MM.1S (cell line): Measurements from ENCODE around the gene PTPRK.

ENCODE experiments used
- DNase-seq: peaks from one replicate; pipeline ENCODE4 v3.0.0-alpha.2; 2015
- H2AFZ ChIP-seq: fragments of 300-600 bp; sonication (generic); 2 replicates; pipeline ENCODE4 v1.6.0; 2016; ENCODE audit warnings: antibody characterized with exemption, low read length
- H3F3A ChIP-seq: fragments of 300-600 bp; sonication (generic); 2 replicates; pipeline ENCODE4 v1.6.1; 2016; ENCODE audit warnings: mild to moderate bottlenecking, antibody characterized with exemption, low read length, moderate library complexity, mixed read lengths; ENCODE audit not compliant: insufficient read depth
- H3K27ac ChIP-seq: fragments of 300-600 bp; sonication (generic); 2 replicates; pipeline ENCODE4 v1.5.1; 2016; ENCODE audit warnings: mild to moderate bottlenecking, low read length
- H3K27me3 ChIP-seq: fragments of 300-600 bp; sonication (generic); replicated peaks from 2 replicates; pipeline ENCODE4 v1.6.0; 2016; ENCODE audit warnings: low read length; ENCODE audit not compliant: insufficient read depth
- H3K36me3 ChIP-seq: fragments of 300-600 bp; sonication (generic); replicated peaks from 2 replicates; pipeline ENCODE4 v1.6.1; 2016; ENCODE audit warnings: mild to moderate bottlenecking, low read length, mixed read lengths; ENCODE audit not compliant: insufficient read depth
- H3K4me1 ChIP-seq: fragments of 300-600 bp; sonication (generic); 2 replicates; pipeline ENCODE4 v1.6.1; 2016; ENCODE audit warnings: low read length, mixed read lengths
- H3K4me2 ChIP-seq: fragments of 300-600 bp; sonication (generic); 2 replicates; pipeline ENCODE4 v1.6.0; 2016; ENCODE audit warnings: low read depth, low read length
- H3K4me3 ChIP-seq: fragments of 300-600 bp; sonication (generic); 2 replicates; pipeline ENCODE4 v1.5.1; 2016; ENCODE audit warnings: low read length, mixed read lengths
- H3K79me2 ChIP-seq: fragments of 300-600 bp; sonication (generic); 2 replicates; pipeline ENCODE4 v1.6.1; 2016; ENCODE audit warnings: mixed run types, low read length, mixed read lengths
- H3K9ac ChIP-seq: fragments of 300-600 bp; sonication (generic); 2 replicates; pipeline ENCODE4 v1.6.1; 2016; ENCODE audit warnings: low read length, mixed read lengths
- H3K9me2 ChIP-seq: fragments of 300-600 bp; sonication (generic); replicated peaks from 2 replicates; pipeline ENCODE4 v1.6.1; 2016; ENCODE audit warnings: mild to moderate bottlenecking, low read length, mixed read lengths; ENCODE audit not compliant: insufficient read depth
- H3K9me3 ChIP-seq: fragments of 300-600 bp; sonication (generic); replicated peaks from 2 replicates; pipeline ENCODE4 v1.6.1; 2016; ENCODE audit warnings: mild to moderate bottlenecking, low read length, mixed read lengths; ENCODE audit not compliant: insufficient read depth
- H4K20me1 ChIP-seq: fragments of 300-600 bp; sonication (generic); 2 replicates; pipeline ENCODE4 v1.6.1; 2016; ENCODE audit warnings: mild to moderate bottlenecking, low read length, moderate library complexity, mixed read lengths; ENCODE audit not compliant: insufficient read depth
- EZH2 ChIP-seq: fragments of 300-600 bp; sonication (generic); optimal IDR thresholded peaks from 2 replicates; pipeline ENCODE3; 2017; ENCODE audit warnings: low read depth, mild to moderate bottlenecking, antibody characterized with exemption, low read length, mixed read lengths
- EZH2phosphoT487 ChIP-seq: fragments of 300-600 bp; sonication (generic); IDR thresholded peaks from 2 replicates; pipeline ENCODE4 v1.6.1; 2018; ENCODE audit warnings: antibody characterized with exemption, low read length
- TF ChIP-seq, protein P1 (sequence below): fragments of 300-600 bp; sonication (generic); IDR thresholded peaks from 2 replicates; pipeline ENCODE4 v1.5.1; 2016; ENCODE audit warnings: antibody characterized with exemption, low read length, mixed read lengths

The PTPRK gene

GRCh38 chr6:128461501-128461900 is 58.9 kb downstream of the PTPRK start:
- DNase-seq, result no peak
- no peak overlapping the region for H3K9ac ChIP-seq
- H2AFZ ChIP-seq, result no peak overlapping the region
- H4K20me1 ChIP-seq, result no peaks in the 10 kb centered on the region
- H3K36me3 ChIP-seq, result no peaks in the 10 kb centered on the region
- no peak overlapping the region for H3K4me2 ChIP-seq
- H3K27ac ChIP-seq, result no peak overlapping the region
- H3K4me3 ChIP-seq, result no peak overlapping the region
- no peaks in the 10 kb centered on the region for H3K4me1 ChIP-seq
- no peaks in the 10 kb centered on the region for H3K9me2 ChIP-seq
- no peaks in the 10 kb centered on the region for H3K9me3 ChIP-seq
- H3K79me2 ChIP-seq, result no peaks in the 10 kb centered on the region
- no peaks in the 10 kb centered on the region for H3F3A ChIP-seq
- no peak for TF ChIP-seq EZH2phosphoT487
- TF ChIP-seq, protein P1, sequence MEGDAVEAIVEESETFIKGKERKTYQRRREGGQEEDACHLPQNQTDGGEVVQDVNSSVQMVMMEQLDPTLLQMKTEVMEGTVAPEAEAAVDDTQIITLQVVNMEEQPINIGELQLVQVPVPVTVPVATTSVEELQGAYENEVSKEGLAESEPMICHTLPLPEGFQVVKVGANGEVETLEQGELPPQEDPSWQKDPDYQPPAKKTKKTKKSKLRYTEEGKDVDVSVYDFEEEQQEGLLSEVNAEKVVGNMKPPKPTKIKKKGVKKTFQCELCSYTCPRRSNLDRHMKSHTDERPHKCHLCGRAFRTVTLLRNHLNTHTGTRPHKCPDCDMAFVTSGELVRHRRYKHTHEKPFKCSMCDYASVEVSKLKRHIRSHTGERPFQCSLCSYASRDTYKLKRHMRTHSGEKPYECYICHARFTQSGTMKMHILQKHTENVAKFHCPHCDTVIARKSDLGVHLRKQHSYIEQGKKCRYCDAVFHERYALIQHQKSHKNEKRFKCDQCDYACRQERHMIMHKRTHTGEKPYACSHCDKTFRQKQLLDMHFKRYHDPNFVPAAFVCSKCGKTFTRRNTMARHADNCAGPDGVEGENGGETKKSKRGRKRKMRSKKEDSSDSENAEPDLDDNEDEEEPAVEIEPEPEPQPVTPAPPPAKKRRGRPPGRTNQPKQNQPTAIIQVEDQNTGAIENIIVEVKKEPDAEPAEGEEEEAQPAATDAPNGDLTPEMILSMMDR, result no peak
- TF ChIP-seq EZH2, result no peak
- H3K27me3 ChIP-seq, result no peaks in the 10 kb centered on the region

GRCh38 chr6:128456510-128457230 is 63.7 kb downstream of the PTPRK start:
- Histone ChIP-seq H3F3A (no peaks in the 10 kb centered on the region), H3K9me3 (no peaks in the 10 kb centered on the region), H3K36me3 (no peaks in the 10 kb centered on the region), H3K4me1 (no peaks in the 10 kb centered on the region), H3K79me2 (no peaks in the 10 kb centered on the region), H2AFZ (no peak overlapping the region), H3K27ac (no peak overlapping the region), H3K27me3 (no peaks in the 10 kb centered on the region), H3K9me2 (no peaks in the 10 kb centered on the region), H3K9ac (no peak overlapping the region), H4K20me1 (no peaks in the 10 kb centered on the region), H3K4me2 (no peak overlapping the region), H3K4me3 (no peak overlapping the region)
- TF ChIP-seq EZH2 (no peak), EZH2phosphoT487 (no peak)
- TF ChIP-seq, protein P1, result no peak
- DNase-seq, result no peak

- Histone ChIP-seq H3K27ac (no peak overlapping the region), H3K9ac (no peak overlapping the region), H3K27me3 (no peaks in the 10 kb centered on the region), H3K4me2 (no peak overlapping the region), H2AFZ (no peak overlapping the region), H3K79me2 (no peaks in the 10 kb centered on the region), H3K9me2 (no peaks in the 10 kb centered on the region), H3K9me3 (no peaks in the 10 kb centered on the region), H3K4me1 (no peaks in the 10 kb centered on the region), H3K36me3 (no peaks in the 10 kb centered on the region), H3F3A (no peaks in the 10 kb centered on the region), H4K20me1 (no peaks in the 10 kb centered on the region), H3K4me3 (no peak overlapping the region)
- TF ChIP-seq, protein P1, result no peak
- TF ChIP-seq EZH2phosphoT487 (no peak), EZH2 (no peak)
- no peak for DNase-seq
Observed at GRCh38 chr6:128455959-128456358, 64.4 kb downstream of the PTPRK start.
